HG03064 (cell line): ENCODE measurements around the gene ACTC1.

Source experiments
- ATAC-seq: cut with Tn5 transposase; IDR thresholded peaks from one replicate; pipeline ENCODE4 v1.9.1; 2021; ENCODE audit warnings: low read depth; ENCODE audit not compliant: unreplicated experiment

ACTC1 gene

GRCh38 chr15:34768530-34768929 is 26.8 kb downstream of the ACTC1 start:
- no peak for ATAC-seq

GRCh38 chr15:34765741-34766140 is 29.6 kb downstream of the ACTC1 start:
- ATAC-seq = no peak

DNA sequence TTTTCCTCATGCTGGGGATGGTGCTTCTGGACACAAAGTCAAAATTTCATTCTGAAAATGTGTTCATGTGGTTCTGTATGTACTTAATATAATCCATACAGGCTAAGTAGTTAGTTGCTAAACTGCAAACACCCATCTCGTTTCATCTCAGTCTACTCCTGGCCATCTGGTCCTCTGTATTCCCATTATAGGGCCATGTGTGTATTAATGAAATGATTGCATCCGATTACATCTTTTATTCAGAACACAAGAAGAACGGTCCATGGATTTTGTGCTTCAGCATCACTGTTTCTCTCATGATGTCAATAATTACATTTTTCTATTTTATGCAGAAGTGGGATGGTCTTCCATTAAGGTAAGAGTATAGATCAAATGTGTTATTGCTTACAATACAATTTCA is 34.4 kb downstream of the ACTC1 start:
- no peak for ATAC-seq

DNA sequence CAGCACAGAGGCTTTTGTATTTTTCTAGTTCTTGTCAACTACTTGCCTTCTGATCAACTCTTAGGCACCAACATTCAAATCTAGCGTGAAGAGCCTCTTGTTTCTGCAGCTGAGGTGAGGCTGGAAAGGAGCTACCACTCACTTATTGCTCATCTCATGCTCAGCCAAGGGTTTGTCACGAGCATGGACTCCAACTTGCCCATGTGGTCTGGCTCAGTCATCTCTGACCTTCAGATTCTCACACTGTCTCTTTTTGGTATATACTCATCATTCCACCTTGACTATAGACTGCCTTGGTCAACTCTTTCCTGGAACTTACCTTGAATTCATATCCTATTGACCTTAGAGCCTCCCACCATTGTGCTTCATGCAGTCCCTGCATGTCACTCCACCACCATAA is 35.4 kb downstream of the ACTC1 start:
- ATAC-seq = no peak

- ATAC-seq = no peak
Measured at GRCh38 chr15:34759347-34759746, 36.0 kb downstream of the ACTC1 start.

- ATAC-seq = no peak
Measured at GRCh38 chr15:34757262-34757661, 38.1 kb downstream of the ACTC1 start.

DNA sequence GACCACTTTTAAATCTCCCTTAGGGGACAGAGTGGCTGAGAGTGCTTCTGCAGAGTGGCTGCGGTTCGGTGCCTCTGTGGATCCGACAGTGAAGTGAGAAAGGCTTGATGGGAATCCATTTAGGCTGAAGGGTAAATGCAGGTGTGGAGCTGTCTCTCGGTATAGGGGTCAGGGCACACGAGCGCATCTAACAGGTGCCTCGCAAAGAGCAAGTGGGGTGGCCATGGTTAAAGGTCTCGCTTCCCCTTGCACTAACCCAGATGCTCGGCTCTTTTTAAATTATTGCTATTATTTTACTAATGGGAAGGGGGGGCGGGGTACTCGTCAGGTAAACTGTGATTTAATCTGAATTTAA is 40.0 kb downstream of the ACTC1 start:
- ATAC-seq = no peak

- ATAC-seq = no peak
Measured at GRCh38 chr15:34754674-34755418, 40.5 kb downstream of the ACTC1 start, which contains the start of gene GJD2. Gene GJD2, minus strand, starts transcription at chr15:34754998. Its CDS starts 510 bp downstream, at chr15:34754488.

DNA sequence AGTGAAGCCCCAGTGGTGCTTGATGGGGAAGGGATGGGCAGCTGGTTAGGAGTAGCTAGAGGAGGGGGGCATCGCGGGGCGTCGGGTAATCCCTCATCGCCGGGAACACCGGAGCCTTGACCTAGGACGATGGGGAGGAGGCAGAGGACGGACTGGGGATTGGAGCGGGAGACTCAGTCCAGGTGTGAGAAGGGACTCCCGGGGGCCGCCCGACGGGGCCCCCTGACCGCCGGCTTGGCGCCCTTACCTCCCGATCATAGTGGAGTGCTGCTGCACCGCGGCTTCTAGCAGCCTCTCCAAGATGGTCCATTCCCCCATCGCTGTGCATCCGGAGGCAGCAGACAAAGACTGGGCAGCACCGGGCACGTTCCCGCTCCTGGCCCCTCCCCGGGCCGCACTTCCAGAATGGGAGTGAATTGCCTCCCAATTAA is 41.2 kb downstream of the ACTC1 start:
- ATAC-seq = no peak

- no peak for ATAC-seq
Measured at GRCh38 chr15:34753236-34753894, 42.0 kb downstream of the ACTC1 start.

GRCh38 chr15:34749691-34750090 is 45.7 kb downstream of the ACTC1 start:
- no peak for ATAC-seq
